Keratinocyte (primary cell): ENCODE measurements around the gene SAYSD1.

Experiments used
- EZH2 ChIP-seq: IDR thresholded peaks from one replicate; pipeline ENCODE4 v1.6.1; 2012; ENCODE audit warnings: inconsistent platforms, mild to moderate bottlenecking, low read length, moderate library complexity
- TF ChIP-seq, protein P1 (sequence below), 3 experiments: IDR thresholded peaks in 1 of 3; conservative IDR thresholded peaks in 1 of 3; optimal IDR thresholded peaks in 1 of 3; 2 replicates in 2 of 3; 3 replicates in 1 of 3; pipeline versions ENCODE3 to v1.5.1; 2011; ENCODE audit warnings: low read length in 3 of 3, mild to moderate bottlenecking in 3 of 3, moderate library complexity in 2 of 3, control low read depth in 1 of 3, inconsistent platforms in 1 of 3; ENCODE audit not compliant: insufficient read depth in 2 of 3; ENCODE audit errors: extremely low read depth in 1 of 3

GRCh38 chr6:39075010-39075686, 39.8 kb downstream of the SAYSD1 start:
- TF ChIP-seq, protein P1, sequence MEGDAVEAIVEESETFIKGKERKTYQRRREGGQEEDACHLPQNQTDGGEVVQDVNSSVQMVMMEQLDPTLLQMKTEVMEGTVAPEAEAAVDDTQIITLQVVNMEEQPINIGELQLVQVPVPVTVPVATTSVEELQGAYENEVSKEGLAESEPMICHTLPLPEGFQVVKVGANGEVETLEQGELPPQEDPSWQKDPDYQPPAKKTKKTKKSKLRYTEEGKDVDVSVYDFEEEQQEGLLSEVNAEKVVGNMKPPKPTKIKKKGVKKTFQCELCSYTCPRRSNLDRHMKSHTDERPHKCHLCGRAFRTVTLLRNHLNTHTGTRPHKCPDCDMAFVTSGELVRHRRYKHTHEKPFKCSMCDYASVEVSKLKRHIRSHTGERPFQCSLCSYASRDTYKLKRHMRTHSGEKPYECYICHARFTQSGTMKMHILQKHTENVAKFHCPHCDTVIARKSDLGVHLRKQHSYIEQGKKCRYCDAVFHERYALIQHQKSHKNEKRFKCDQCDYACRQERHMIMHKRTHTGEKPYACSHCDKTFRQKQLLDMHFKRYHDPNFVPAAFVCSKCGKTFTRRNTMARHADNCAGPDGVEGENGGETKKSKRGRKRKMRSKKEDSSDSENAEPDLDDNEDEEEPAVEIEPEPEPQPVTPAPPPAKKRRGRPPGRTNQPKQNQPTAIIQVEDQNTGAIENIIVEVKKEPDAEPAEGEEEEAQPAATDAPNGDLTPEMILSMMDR (optimal IDR thresholded peaks at IDR 0.05 in 1 of 3, IDR thresholded peaks at IDR 0.05 in 1 of 3, conservative IDR thresholded peaks at IDR 0.05 in 1 of 3; ENCODE audit: extremely low read depth in 1 of 3, insufficient read depth in 2 of 3, low read length in 3 of 3), result no peak
- no peak for TF ChIP-seq EZH2
